Prostate gland (tissue), 2 donors: ENCODE measurements around the gene SPTY2D1. TPM values are rescaled to one million over a fixed set of nuclear protein-coding genes. Genes with fewer than 3 reads are reported as not detected.
"Not testable (repeated sequence)": the region's sequence is repeated elsewhere in the genome, so short reads cannot be mapped to it uniquely, and the experiment has no call there.

Experiments used
- DNase-seq: peaks from one replicate; pipeline ENCODE4 v3.0.0-alpha.2; 2019; ENCODE audit warnings: low spot score
- H3K27ac ChIP-seq, 2 donors: fragments of 200-600 bp; sonication (generic); 2 replicates each; pipeline ENCODE4 v1.5.1; 2017 to 2019
- H3K27me3 ChIP-seq: fragments of 200-600 bp; sonication (generic); replicated peaks from 2 replicates; pipeline ENCODE4 v1.5.1; 2019; ENCODE audit not compliant: insufficient read depth
- H3K36me3 ChIP-seq, 2 donors: fragments of 200-600 bp; sonication (generic); 1 replicate in 1 of 2; 2 replicates in 1 of 2; pipeline versions ENCODE4 v1.5.1 to v1.8.1; 2017 to 2019
- H3K4me1 ChIP-seq: fragments of 200-600 bp; sonication (generic); replicated peaks from 2 replicates; pipeline ENCODE4 v1.5.1; 2019
- H3K4me3 ChIP-seq, 2 donors: fragments of 200-600 bp; sonication (generic); 2 replicates each; pipeline ENCODE4 v1.5.1; 2017 to 2019
- H3K9me3 ChIP-seq: fragments of 200-600 bp; sonication (generic); 2 replicates; pipeline ENCODE4 v1.5.1; 2017
- CTCF ChIP-seq, 4 experiments: fragments of 200-600 bp in 2 of 4; fragments of 450-650 bp in 2 of 4; sonication (generic) in 2 of 4; IDR thresholded peaks; 1 replicate in 3 of 4; 2 replicates in 1 of 4; pipeline ENCODE4 v1.5.1; 2016 to 2019; ENCODE audit warnings: antibody characterized with exemption in 4 of 4, mild to moderate bottlenecking in 2 of 4, moderate library complexity in 2 of 4
- POLR2A ChIP-seq: fragments of 450-650 bp; IDR thresholded peaks from one replicate; pipeline ENCODE4 v1.6.1; 2016; ENCODE audit warnings: antibody characterized with exemption, mild to moderate bottlenecking
- POLR2AphosphoS5 ChIP-seq: sonication (generic); formaldehyde crosslinking; IDR thresholded peaks from one replicate; pipeline ENCODE4 v1.6.1; 2017; ENCODE audit warnings: antibody characterized with exemption
- WGBS: methylation state at CpG from one replicate; pipeline ENCODE4 v1.1.5; 2018; 5-methylcytosine and 5-hydroxymethylcytosine counted together
- intact Hi-C: fragments of 100-400 bp; cut with DNase I; formaldehyde crosslinking; loops from one replicate; pipeline ENCODE4 v1.14.2; 2022
- total RNA-seq, 2 donors: library from RNA; depleted of rRNA; stranded (reverse); fragments of >200 nt; gene quantifications; one replicate each; pipeline ENCODE4 v1.1.0, GENCODE V29; 2016

SPTY2D1 gene
- total RNA-seq, 2 donors from 2014 or later: 18.0 to 19.3 TPM

- Histone ChIP-seq H3K4me3 (no peak overlapping the region), H3K27ac (no peak overlapping the region), H3K36me3 (no peaks in the 10 kb centered on the region), H3K9me3 (no peaks in the 10 kb centered on the region), H3K27me3 (no peaks in the 10 kb centered on the region), H3K4me1 (no peaks in the 10 kb centered on the region)
- DNase-seq: no peak
- TF ChIP-seq CTCF (IDR thresholded peaks at IDR 0.05) (no peak), POLR2AphosphoS5 (no peak), POLR2A (no peak)
- 90% methylated on average over 5 of the region's 5 CpGs for WGBS
- intact Hi-C loops: no loop called here
These were observed 23.5 kb upstream of the SPTY2D1 start for GRCh38 chr11:18657673-18658072.

GRCh38 chr11:18650859-18651557, 16.9 kb upstream of the SPTY2D1 start:
- intact Hi-C loops: no loop called here
- 73% methylated on average over 19 of the region's 19 CpGs for WGBS
- no peak overlapping the region for H3K27ac ChIP-seq

GRCh38 chr11:18650353-18650752, 16.2 kb upstream of the SPTY2D1 start:
- Histone ChIP-seq H3K4me1 (no peaks in the 10 kb centered on the region), H3K27ac (no peak overlapping the region), H3K27me3 (no peaks in the 10 kb centered on the region), H3K36me3 (no peaks in the 10 kb centered on the region), H3K9me3 (no peaks in the 10 kb centered on the region), H3K4me3 (no peak overlapping the region)
- intact Hi-C loops: no loop called here
- WGBS: 92% methylated on average over 4 of the region's 4 CpGs
- DNase-seq: no peak
- TF ChIP-seq POLR2AphosphoS5 (no peak), POLR2A (no peak), CTCF (IDR thresholded peaks at IDR 0.05) (no peak)

More at GRCh38 chr11:18650859-18651557, 16.9 kb upstream of the SPTY2D1 start:
- Histone ChIP-seq H3K36me3 (no peaks in the 10 kb centered on the region), H3K9me3 (no peaks in the 10 kb centered on the region), H3K27me3 (no peaks in the 10 kb centered on the region), H3K4me3 (no peak overlapping the region), H3K4me1 (no peaks in the 10 kb centered on the region)
- TF ChIP-seq CTCF (IDR thresholded peaks at IDR 0.05): peak in 1 of 4 experiments; percentile 46
- no peak for TF ChIP-seq POLR2AphosphoS5
- DNase-seq: peak; percentile 11

- H3K36me3 ChIP-seq, H3K9me3 ChIP-seq, H3K4me1 ChIP-seq, H3K27me3 ChIP-seq, DNase-seq, H3K4me3 ChIP-seq, intact Hi-C loops, H3K27ac ChIP-seq: not testable (repeated sequence)
- WGBS: 76% methylated on average over 4 of the region's 4 CpGs
These were observed 8.9 kb upstream of the SPTY2D1 start for GRCh38 chr11:18643034-18643433.

GRCh38 chr11:18641677-18642076, 7.5 kb upstream of the SPTY2D1 start:
- intact Hi-C loops: no loop called here
- DNase-seq: no peak

More at GRCh38 chr11:18641677-18642076, 7.5 kb upstream of the SPTY2D1 start:
- H3K27ac ChIP-seq: no peak overlapping the region
- no peak for TF ChIP-seq POLR2AphosphoS5
- no peak for TF ChIP-seq POLR2A
- TF ChIP-seq CTCF (IDR thresholded peaks at IDR 0.05): no peak
- no peaks in the 10 kb centered on the region for H3K9me3 ChIP-seq
- 65% methylated on average over 1 of the region's 1 CpG for WGBS
- no peaks in the 10 kb centered on the region for H3K27me3 ChIP-seq
- no peaks in the 10 kb centered on the region for H3K36me3 ChIP-seq
- H3K4me3 ChIP-seq: no peak overlapping the region
- H3K4me1 ChIP-seq: no peaks in the 10 kb centered on the region
